GM19372 (cell line): Measurements from ENCODE around the gene SLC38A8.

Experiments used
- ATAC-seq: cut with Tn5 transposase; IDR thresholded peaks from one replicate; pipeline ENCODE4 v1.9.1; 2021; ENCODE audit warnings: mild to moderate bottlenecking, low read depth, moderate library complexity; ENCODE audit not compliant: unreplicated experiment

The SLC38A8 gene

DNA sequence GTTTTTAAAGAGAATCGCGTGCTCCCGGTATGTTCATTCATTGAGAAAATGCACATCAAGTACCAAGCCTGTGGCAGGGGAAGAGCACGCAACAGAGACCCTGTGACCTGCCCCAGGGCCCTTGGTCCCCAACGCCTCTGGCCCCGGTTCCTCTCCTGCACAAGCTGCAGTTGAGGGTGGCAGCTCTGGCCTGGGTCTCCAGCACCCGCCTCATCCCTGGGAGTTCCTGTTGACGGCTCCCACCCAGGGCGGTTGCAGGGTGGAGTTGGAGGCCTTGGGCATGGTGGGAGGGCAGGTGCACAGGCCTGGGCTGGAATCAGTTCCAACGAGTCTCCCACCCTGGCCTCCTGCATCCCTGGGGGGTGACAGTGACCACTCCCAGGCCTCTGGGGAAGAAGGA lies 69.5 kb downstream of the SLC38A8 start:
- no peak for ATAC-seq

GRCh38 chr16:83972256-83973008 lies 70.2 kb downstream of the SLC38A8 start:
- ATAC-seq, result no peak

- ATAC-seq, result no peak
Observed at GRCh38 chr16:83971165-83972130, 71.1 kb downstream of the SLC38A8 start.

GRCh38 chr16:83970430-83970815 lies 72.2 kb downstream of the SLC38A8 start:
- ATAC-seq, result no peak

GRCh38 chr16:83969771-83970429 lies 72.7 kb downstream of the SLC38A8 start:
- no peak for ATAC-seq

- ATAC-seq, result no peak
Observed at GRCh38 chr16:83968891-83969649, 73.5 kb downstream of the SLC38A8 start.

DNA sequence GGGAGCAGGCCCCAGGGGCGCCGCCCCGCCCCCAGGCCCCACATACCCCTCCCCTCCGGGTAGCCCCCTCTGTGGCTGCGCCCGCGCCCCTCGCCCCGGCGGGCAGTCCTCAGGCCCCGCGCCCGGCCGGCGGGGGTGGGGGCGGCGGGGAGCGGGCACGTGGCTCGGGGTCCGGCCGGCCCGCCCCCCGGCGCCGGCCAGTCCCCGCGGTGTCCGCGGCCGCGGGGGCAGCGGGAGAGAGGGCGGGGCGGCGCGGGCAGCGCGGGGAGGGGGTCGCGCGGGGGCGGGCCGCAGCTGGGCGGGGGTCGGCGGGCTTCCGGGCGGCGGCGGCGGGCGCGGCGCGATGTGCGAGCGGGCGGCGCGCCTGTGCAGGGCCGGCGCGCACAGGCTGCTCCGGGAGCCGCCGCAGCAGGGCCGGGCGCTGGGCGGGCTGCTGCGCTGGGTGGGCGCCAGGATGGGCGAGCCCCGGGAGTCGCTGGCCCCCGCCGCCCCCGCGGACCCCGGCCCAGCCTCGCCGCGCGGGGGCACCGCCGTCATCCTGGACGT lies 74.2 kb downstream of the SLC38A8 start:
- ATAC-seq, result no peak

DNA sequence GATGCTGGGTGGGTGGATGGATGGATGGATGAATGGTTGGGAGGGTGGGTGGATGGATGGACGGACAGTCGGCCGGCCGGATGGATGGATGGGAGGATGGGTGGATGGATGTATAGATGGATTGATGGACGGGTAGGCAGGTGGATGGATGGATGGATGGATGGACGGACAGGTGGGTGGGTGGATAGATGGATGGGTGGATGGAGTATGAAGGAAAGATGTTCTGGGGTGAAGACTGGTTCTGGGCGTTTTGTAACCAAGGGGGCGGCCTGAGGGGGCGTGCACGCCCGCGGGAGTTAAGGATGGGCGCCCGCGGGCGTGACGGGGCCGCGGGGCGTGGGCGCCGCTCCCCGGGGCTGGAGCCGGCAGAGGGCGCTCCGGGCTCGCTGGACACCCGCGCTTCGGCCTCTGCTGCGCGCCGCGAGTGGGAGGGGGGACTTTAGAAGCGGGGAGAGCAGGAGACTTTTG lies 74.7 kb downstream of the SLC38A8 start, which contains the start of gene NECAB2:
TSS of gene NECAB2 (plus strand) at position 407 of the 468 bp plus-strand sequence. CDS start 405 bp downstream, outside the sequence.
- no peak for ATAC-seq

GRCh38 chr16:83967091-83967490 lies 75.5 kb downstream of the SLC38A8 start:
- ATAC-seq, result no peak

GRCh38 chr16:83966153-83966696 lies 76.4 kb downstream of the SLC38A8 start:
- no peak for ATAC-seq

GRCh38 chr16:83965444-83966152 lies 77.0 kb downstream of the SLC38A8 start:
- no peak for ATAC-seq

- no peak for ATAC-seq
Observed at GRCh38 chr16:83964684-83965443, 77.7 kb downstream of the SLC38A8 start.

DNA sequence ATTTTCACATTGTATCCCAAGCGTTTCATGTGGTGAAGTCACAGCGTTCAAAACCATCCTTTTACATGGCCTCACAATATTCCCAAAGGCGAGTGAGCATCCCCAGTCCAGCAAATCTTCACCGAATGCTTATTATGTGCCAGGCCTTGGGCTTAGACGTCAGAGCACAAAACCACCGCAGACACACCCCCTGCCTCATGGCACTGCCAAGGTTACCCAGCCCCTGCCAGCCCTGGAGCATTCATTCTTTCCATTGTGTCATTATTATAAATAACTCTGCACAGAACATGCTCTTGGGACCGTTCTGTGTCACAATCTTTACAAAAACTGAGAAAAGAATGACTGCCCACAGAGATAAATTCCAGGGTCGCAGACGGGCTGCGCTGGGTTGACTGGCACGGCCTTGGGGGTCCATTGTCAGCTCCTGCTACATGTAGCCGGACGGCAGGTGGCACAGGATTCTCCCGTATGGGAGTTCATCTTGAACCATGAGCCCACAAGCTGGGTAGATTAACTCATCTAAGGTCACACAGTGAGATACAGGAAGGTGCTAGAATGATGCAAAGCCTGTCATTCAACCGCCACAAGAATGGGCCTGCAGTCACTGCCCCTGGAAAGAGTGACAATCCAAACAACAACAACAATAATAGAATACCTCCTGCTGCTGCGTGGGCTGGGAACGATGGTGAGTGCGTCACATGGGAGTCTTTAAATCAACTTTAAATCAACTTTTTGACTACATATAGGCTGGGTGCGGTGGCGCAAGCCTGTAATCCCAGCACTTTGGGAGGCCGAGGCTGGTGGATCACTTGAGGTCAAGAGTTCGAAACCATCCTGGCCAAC lies 79.1 kb downstream of the SLC38A8 start:
- no peak for ATAC-seq

DNA sequence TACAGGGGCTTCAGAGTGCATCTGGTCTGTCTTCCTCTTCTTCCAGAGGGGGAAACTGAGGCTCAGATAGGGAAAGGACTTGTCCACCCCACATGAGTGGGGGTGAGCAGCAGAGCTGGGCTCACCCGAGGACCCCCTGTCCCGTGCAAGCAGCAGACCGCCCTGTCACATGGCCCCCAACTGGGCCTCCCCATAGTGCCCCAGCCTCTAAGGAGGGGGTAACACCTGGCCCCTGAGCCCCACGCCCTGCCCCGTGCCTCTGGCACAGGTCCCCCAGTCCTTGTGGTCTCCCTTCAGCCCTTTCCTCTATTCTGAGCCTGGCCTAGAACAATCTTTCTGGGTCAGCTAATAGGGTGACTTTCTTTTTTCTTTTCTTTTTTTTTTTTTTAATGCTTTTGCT lies 81.0 kb downstream of the SLC38A8 start:
- ATAC-seq, result no peak

DNA sequence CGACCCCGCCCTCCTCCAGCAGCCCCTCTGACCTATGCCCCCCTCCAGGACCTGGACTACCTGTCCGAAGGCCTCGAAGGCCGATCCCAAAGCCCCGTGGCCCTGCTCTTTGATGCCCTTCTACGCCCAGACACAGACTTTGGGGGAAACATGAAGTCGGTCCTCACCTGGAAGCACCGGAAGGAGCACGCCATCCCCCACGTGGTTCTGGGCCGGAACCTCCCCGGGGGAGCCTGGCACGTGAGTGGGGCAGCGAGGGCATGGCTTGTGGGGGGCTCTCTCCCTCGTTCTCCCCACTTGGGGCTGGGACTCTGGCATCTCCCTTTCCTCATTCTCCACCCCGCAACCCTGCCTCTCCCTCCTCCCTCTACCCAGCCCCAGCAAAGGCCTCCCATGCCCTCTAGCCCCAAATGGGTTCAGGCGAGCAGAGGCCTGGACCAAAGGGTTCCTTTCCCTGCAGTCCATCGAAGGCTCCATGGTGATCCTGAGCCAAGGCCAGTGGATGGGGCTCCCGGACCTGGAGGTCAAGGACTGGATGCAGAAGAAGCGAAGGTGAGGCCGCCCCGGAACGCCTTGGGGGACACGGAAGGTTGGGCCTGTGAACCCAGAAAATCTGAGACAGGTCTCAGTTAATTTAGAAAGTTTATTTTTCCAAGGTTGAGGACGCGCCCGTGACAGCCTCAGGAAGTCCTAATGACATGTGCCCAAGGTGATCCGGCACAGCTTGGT lies 81.9 kb downstream of the SLC38A8 start:
- no peak for ATAC-seq
